MM.1S (cell line): ENCODE data around the gene MOCS2.

Experiments used
- DNase-seq: peaks from one replicate; pipeline ENCODE4 v3.0.0-alpha.2; 2015
- H2AFZ ChIP-seq: fragments of 300-600 bp; sonication (generic); 2 replicates; pipeline ENCODE4 v1.6.0; 2016; ENCODE audit warnings: antibody characterized with exemption, low read length
- H3F3A ChIP-seq: fragments of 300-600 bp; sonication (generic); 2 replicates; pipeline ENCODE4 v1.6.1; 2016; ENCODE audit warnings: mild to moderate bottlenecking, antibody characterized with exemption, low read length, moderate library complexity, mixed read lengths; ENCODE audit not compliant: insufficient read depth
- H3K27ac ChIP-seq: fragments of 300-600 bp; sonication (generic); 2 replicates; pipeline ENCODE4 v1.5.1; 2016; ENCODE audit warnings: mild to moderate bottlenecking, low read length
- H3K27me3 ChIP-seq: fragments of 300-600 bp; sonication (generic); replicated peaks from 2 replicates; pipeline ENCODE4 v1.6.0; 2016; ENCODE audit warnings: low read length; ENCODE audit not compliant: insufficient read depth
- H3K36me3 ChIP-seq: fragments of 300-600 bp; sonication (generic); replicated peaks from 2 replicates; pipeline ENCODE4 v1.6.1; 2016; ENCODE audit warnings: mild to moderate bottlenecking, low read length, mixed read lengths; ENCODE audit not compliant: insufficient read depth
- H3K4me1 ChIP-seq: fragments of 300-600 bp; sonication (generic); 2 replicates; pipeline ENCODE4 v1.6.1; 2016; ENCODE audit warnings: low read length, mixed read lengths
- H3K4me2 ChIP-seq: fragments of 300-600 bp; sonication (generic); 2 replicates; pipeline ENCODE4 v1.6.0; 2016; ENCODE audit warnings: low read depth, low read length
- H3K4me3 ChIP-seq: fragments of 300-600 bp; sonication (generic); 2 replicates; pipeline ENCODE4 v1.5.1; 2016; ENCODE audit warnings: low read length, mixed read lengths
- H3K79me2 ChIP-seq: fragments of 300-600 bp; sonication (generic); 2 replicates; pipeline ENCODE4 v1.6.1; 2016; ENCODE audit warnings: mixed run types, low read length, mixed read lengths
- H3K9ac ChIP-seq: fragments of 300-600 bp; sonication (generic); 2 replicates; pipeline ENCODE4 v1.6.1; 2016; ENCODE audit warnings: low read length, mixed read lengths
- H3K9me2 ChIP-seq: fragments of 300-600 bp; sonication (generic); replicated peaks from 2 replicates; pipeline ENCODE4 v1.6.1; 2016; ENCODE audit warnings: mild to moderate bottlenecking, low read length, mixed read lengths; ENCODE audit not compliant: insufficient read depth
- H3K9me3 ChIP-seq: fragments of 300-600 bp; sonication (generic); replicated peaks from 2 replicates; pipeline ENCODE4 v1.6.1; 2016; ENCODE audit warnings: mild to moderate bottlenecking, low read length, mixed read lengths; ENCODE audit not compliant: insufficient read depth
- H4K20me1 ChIP-seq: fragments of 300-600 bp; sonication (generic); 2 replicates; pipeline ENCODE4 v1.6.1; 2016; ENCODE audit warnings: mild to moderate bottlenecking, low read length, moderate library complexity, mixed read lengths; ENCODE audit not compliant: insufficient read depth
- EZH2 ChIP-seq: fragments of 300-600 bp; sonication (generic); optimal IDR thresholded peaks from 2 replicates; pipeline ENCODE3; 2017; ENCODE audit warnings: low read depth, mild to moderate bottlenecking, antibody characterized with exemption, low read length, mixed read lengths
- EZH2phosphoT487 ChIP-seq: fragments of 300-600 bp; sonication (generic); IDR thresholded peaks from 2 replicates; pipeline ENCODE4 v1.6.1; 2018; ENCODE audit warnings: antibody characterized with exemption, low read length
- TF ChIP-seq, protein P1 (sequence below): fragments of 300-600 bp; sonication (generic); IDR thresholded peaks from 2 replicates; pipeline ENCODE4 v1.5.1; 2016; ENCODE audit warnings: antibody characterized with exemption, low read length, mixed read lengths

The MOCS2 gene

GRCh38 chr5:53087621-53088121 lies 21.9 kb downstream of the MOCS2 start:
- Histone ChIP-seq H3K36me3 (no peaks in the 10 kb centered on the region), H3K27ac (no peak overlapping the region), H3K9me3 (no peaks in the 10 kb centered on the region), H4K20me1 (no peaks in the 10 kb centered on the region), H3K9ac (no peak overlapping the region), H3K4me3 (no peak overlapping the region), H2AFZ (no peak overlapping the region), H3K9me2 (no peaks in the 10 kb centered on the region), H3K79me2 (no peaks in the 10 kb centered on the region), H3K4me2 (no peak overlapping the region), H3F3A (peaks cover 13% of the 10 kb centered on the region; the same call in 1 of the 2 replicates), H3K27me3 (peaks cover 23% of the 10 kb centered on the region), H3K4me1 (0 out of 2 replicates have a peak, but pooled peaks cover 11% of the 10 kb centered on the region)
- no peak for DNase-seq
- TF ChIP-seq EZH2phosphoT487: no peak
- TF ChIP-seq EZH2: no peak
- TF ChIP-seq, protein P1, sequence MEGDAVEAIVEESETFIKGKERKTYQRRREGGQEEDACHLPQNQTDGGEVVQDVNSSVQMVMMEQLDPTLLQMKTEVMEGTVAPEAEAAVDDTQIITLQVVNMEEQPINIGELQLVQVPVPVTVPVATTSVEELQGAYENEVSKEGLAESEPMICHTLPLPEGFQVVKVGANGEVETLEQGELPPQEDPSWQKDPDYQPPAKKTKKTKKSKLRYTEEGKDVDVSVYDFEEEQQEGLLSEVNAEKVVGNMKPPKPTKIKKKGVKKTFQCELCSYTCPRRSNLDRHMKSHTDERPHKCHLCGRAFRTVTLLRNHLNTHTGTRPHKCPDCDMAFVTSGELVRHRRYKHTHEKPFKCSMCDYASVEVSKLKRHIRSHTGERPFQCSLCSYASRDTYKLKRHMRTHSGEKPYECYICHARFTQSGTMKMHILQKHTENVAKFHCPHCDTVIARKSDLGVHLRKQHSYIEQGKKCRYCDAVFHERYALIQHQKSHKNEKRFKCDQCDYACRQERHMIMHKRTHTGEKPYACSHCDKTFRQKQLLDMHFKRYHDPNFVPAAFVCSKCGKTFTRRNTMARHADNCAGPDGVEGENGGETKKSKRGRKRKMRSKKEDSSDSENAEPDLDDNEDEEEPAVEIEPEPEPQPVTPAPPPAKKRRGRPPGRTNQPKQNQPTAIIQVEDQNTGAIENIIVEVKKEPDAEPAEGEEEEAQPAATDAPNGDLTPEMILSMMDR: no peak

DNA sequence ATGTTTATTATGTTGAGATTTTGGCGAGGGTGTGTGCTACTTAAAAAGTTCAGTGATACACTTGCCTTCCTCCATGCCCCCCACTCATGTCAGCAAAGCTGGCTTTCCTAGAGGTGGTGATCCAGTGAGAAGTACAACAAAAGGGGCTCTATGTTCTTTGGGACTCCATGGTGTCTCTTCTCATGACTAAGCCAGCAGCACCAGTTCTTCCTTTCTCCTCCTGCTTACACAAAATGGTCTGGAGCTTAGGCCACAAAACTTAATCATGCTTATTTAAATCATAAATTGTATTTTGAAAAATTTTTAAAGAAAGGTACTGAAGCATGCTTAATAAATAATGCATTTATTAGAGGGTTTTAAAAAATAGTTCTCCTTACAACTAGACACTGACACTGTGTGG lies 22.4 kb downstream of the MOCS2 start:
- no peak for TF ChIP-seq EZH2phosphoT487
- TF ChIP-seq EZH2: no peak
- TF ChIP-seq, protein P1: no peak
- Histone ChIP-seq H3K9me2 (no peaks in the 10 kb centered on the region), H2AFZ (no peak overlapping the region), H3K9me3 (no peaks in the 10 kb centered on the region), H3K4me1 (0 out of 2 replicates have a peak, but pooled peaks cover 11% of the 10 kb centered on the region), H4K20me1 (no peaks in the 10 kb centered on the region), H3K27ac (no peak overlapping the region), H3K4me3 (no peak overlapping the region), H3K9ac (no peak overlapping the region), H3K27me3 (peaks cover 23% of the 10 kb centered on the region), H3K4me2 (no peak overlapping the region), H3K36me3 (no peaks in the 10 kb centered on the region), H3K79me2 (no peaks in the 10 kb centered on the region), H3F3A (peaks cover 13% of the 10 kb centered on the region; the same call in 1 of the 2 replicates)
- no peak for DNase-seq

- no peak overlapping the region for H2AFZ ChIP-seq
- H3K27ac ChIP-seq: no peak overlapping the region
- no peaks in the 10 kb centered on the region for H3K9me3 ChIP-seq
- H3K4me3 ChIP-seq: no peak overlapping the region
- no peaks in the 10 kb centered on the region for H3K9me2 ChIP-seq
- no peaks in the 10 kb centered on the region for H3K36me3 ChIP-seq
- H3F3A ChIP-seq: peaks cover 7% of the 10 kb centered on the region; the same call in 1 of the 2 replicates
- TF ChIP-seq EZH2 (no peak), EZH2phosphoT487 (no peak)
- TF ChIP-seq, protein P1: no peak
- no peak for DNase-seq
- H3K79me2 ChIP-seq: no peaks in the 10 kb centered on the region
- no peak overlapping the region for H3K4me2 ChIP-seq
- H3K4me1 ChIP-seq: 0 out of 2 replicates have a peak, but pooled peaks cover 7% of the 10 kb centered on the region
- H3K9ac ChIP-seq: no peak overlapping the region
- no peaks in the 10 kb centered on the region for H4K20me1 ChIP-seq
- peaks cover 23% of the 10 kb centered on the region for H3K27me3 ChIP-seq
Measured at GRCh38 chr5:53084546-53085255, 24.9 kb downstream of the MOCS2 start.
